ENCODE measurements around the gene MARCHF3.

Gene MARCHF3

GRCh38 chr5:126978258-126978657 lies 52.1 kb downstream of the MARCHF3 start:
- TF ChIP-seq CTCF (conservative IDR thresholded peaks at IDR 0.05) (no peak), ZFX (IDR thresholded peaks at IDR 0.05) (no peak)
- H3K27ac ChIP-seq, result no peak overlapping the region

GRCh38 chr5:126976520-126977172 lies 53.7 kb downstream of the MARCHF3 start:
- TF ChIP-seq CTCF (conservative IDR thresholded peaks at IDR 0.05) (no peak), ZFX (IDR thresholded peaks at IDR 0.05) (no peak)
- H3K27ac ChIP-seq, result no peak overlapping the region

GRCh38 chr5:126975796-126976195 lies 54.6 kb downstream of the MARCHF3 start:
- no peak overlapping the region for H3K27ac ChIP-seq
- TF ChIP-seq ZFX (IDR thresholded peaks at IDR 0.05), result no peak
- TF ChIP-seq CTCF (conservative IDR thresholded peaks at IDR 0.05), result no peak

GRCh38 chr5:126973193-126973592 lies 57.2 kb downstream of the MARCHF3 start:
- H3K27ac ChIP-seq, result no peak overlapping the region
- no peak for TF ChIP-seq CTCF (conservative IDR thresholded peaks at IDR 0.05)
- TF ChIP-seq ZFX (IDR thresholded peaks at IDR 0.05), result no peak

GRCh38 chr5:126972062-126972895 lies 58.1 kb downstream of the MARCHF3 start:
- no peak for TF ChIP-seq CTCF (conservative IDR thresholded peaks at IDR 0.05)
- no peak for TF ChIP-seq ZFX (IDR thresholded peaks at IDR 0.05)
- no peak overlapping the region for H3K27ac ChIP-seq

- no peak for TF ChIP-seq CTCF (conservative IDR thresholded peaks at IDR 0.05)
- TF ChIP-seq ZFX (IDR thresholded peaks at IDR 0.05), result no peak
- no peak overlapping the region for H3K27ac ChIP-seq
Measured at GRCh38 chr5:126971455-126972031, 58.8 kb downstream of the MARCHF3 start.

- no peak for TF ChIP-seq CTCF (conservative IDR thresholded peaks at IDR 0.05)
- TF ChIP-seq ZFX (IDR thresholded peaks at IDR 0.05), result no peak
Measured at GRCh38 chr5:126970517-126971017, 59.8 kb downstream of the MARCHF3 start.

More at GRCh38 chr5:126970517-126971017, 59.8 kb downstream of the MARCHF3 start:
- no peak overlapping the region for H3K27ac ChIP-seq

All from C4-2B (cell line).